Keratinocyte (primary cell): ENCODE results near the gene MEGF10.

Experiments
- CTCF ChIP-seq, 3 experiments: IDR thresholded peaks in 1 of 3; conservative IDR thresholded peaks in 1 of 3; optimal IDR thresholded peaks in 1 of 3; 2 replicates in 2 of 3; 3 replicates in 1 of 3; pipeline versions ENCODE3 to v1.5.1; 2011; ENCODE audit warnings: low read length in 3 of 3, mild to moderate bottlenecking in 3 of 3, moderate library complexity in 2 of 3, control low read depth in 1 of 3, inconsistent platforms in 1 of 3; ENCODE audit not compliant: insufficient read depth in 2 of 3; ENCODE audit errors: extremely low read depth in 1 of 3
- EZH2 ChIP-seq: IDR thresholded peaks from one replicate; pipeline ENCODE4 v1.6.1; 2012; ENCODE audit warnings: inconsistent platforms, mild to moderate bottlenecking, low read length, moderate library complexity

- TF ChIP-seq CTCF (optimal IDR thresholded peaks at IDR 0.05 in 1 of 3, IDR thresholded peaks at IDR 0.05 in 1 of 3, conservative IDR thresholded peaks at IDR 0.05 in 1 of 3; ENCODE audit: extremely low read depth in 1 of 3, insufficient read depth in 2 of 3, low read length in 3 of 3), result no peak
- no peak for TF ChIP-seq EZH2
Observed at GRCh38 chr5:127367029-127367428, 76.4 kb downstream of the MEGF10 start.
